Activated CD4-positive, alpha-beta T cell treated with anti-CD3 and anti-CD28 coated beads, Interleukin-2, amount 10 ng/mL, durations not matched to agents 24 days and 14 days (primary cell): Measurements from ENCODE around the gene DHX35. TPM values are rescaled to one million over a fixed set of nuclear protein-coding genes. Genes with fewer than 3 reads are reported as not detected.

Source experiments
- DNase-seq: peaks from one replicate; pipeline ENCODE4 v3.0.0; 2022
- H3K27ac Mint-ChIP-seq: one replicate; pipeline ENCODE4 v1.8.0; 2022; ENCODE audit warnings: mild to moderate bottlenecking, mixed read lengths
- H3K27me3 Mint-ChIP-seq: one replicate; pipeline ENCODE4 v1.8.0; 2022; ENCODE audit warnings: mixed read lengths
- H3K36me3 Mint-ChIP-seq: one replicate; pipeline ENCODE4 v1.8.0; 2022; ENCODE audit warnings: low read depth, mild to moderate bottlenecking, mixed read lengths
- H3K4me1 Mint-ChIP-seq: one replicate; pipeline ENCODE4 v1.8.0; 2021; ENCODE audit warnings: mixed read lengths
- H3K4me3 Mint-ChIP-seq: one replicate; pipeline ENCODE4 v1.8.0; 2022; ENCODE audit warnings: mild to moderate bottlenecking, moderate library complexity, mixed read lengths
- H3K9me3 Mint-ChIP-seq: one replicate; pipeline ENCODE4 v1.8.0; 2021; ENCODE audit warnings: mixed read lengths
- intact Hi-C: fragments of 100-400 bp; cut with micrococcal nuclease; formaldehyde crosslinking; loops from one replicate; pipeline ENCODE4 v1.15.1; 2023
- total RNA-seq: library from RNA; stranded (reverse); gene quantifications from 2 replicates; pipeline ENCODE4 v1.2.3, GENCODE V29; 2022

DHX35 gene
- total RNA-seq, 1 donor from 2014 or later, result 18.3 TPM

- DNase-seq, result no peak
- Mint-ChIP-seq H3K4me3 (no peak overlapping the region), H3K36me3 (peaks cover 20% of the 10 kb centered on the region), H3K4me1 (no peaks in the 10 kb centered on the region), H3K27me3 (no peaks in the 10 kb centered on the region), H3K9me3 (no peaks in the 10 kb centered on the region), H3K27ac (no peak overlapping the region)
- intact Hi-C loops, result no loop called here
These were observed 70.9 kb downstream of the DHX35 start for GRCh38 chr20:39032997-39033396.

GRCh38 chr20:39036011-39036410 is 73.9 kb downstream of the DHX35 start:
- H3K9me3 Mint-ChIP-seq, result no peaks in the 10 kb centered on the region
- no peaks in the 10 kb centered on the region for H3K27me3 Mint-ChIP-seq
- no peak for DNase-seq
- H3K27ac Mint-ChIP-seq, result no peak overlapping the region
- peaks cover 19% of the 10 kb centered on the region for H3K36me3 Mint-ChIP-seq
- no peak overlapping the region for H3K4me3 Mint-ChIP-seq
- no peaks in the 10 kb centered on the region for H3K4me1 Mint-ChIP-seq
- intact Hi-C loops, result no loop called here

- intact Hi-C loops, result no loop called here
- no peak for DNase-seq
- Mint-ChIP-seq H3K4me1 (no peaks in the 10 kb centered on the region), H3K27me3 (no peaks in the 10 kb centered on the region), H3K36me3 (peaks cover 15% of the 10 kb centered on the region), H3K27ac (no peak overlapping the region), H3K4me3 (no peak overlapping the region), H3K9me3 (no peaks in the 10 kb centered on the region)
These were observed 74.7 kb downstream of the DHX35 start for GRCh38 chr20:39036851-39037250.

DNA sequence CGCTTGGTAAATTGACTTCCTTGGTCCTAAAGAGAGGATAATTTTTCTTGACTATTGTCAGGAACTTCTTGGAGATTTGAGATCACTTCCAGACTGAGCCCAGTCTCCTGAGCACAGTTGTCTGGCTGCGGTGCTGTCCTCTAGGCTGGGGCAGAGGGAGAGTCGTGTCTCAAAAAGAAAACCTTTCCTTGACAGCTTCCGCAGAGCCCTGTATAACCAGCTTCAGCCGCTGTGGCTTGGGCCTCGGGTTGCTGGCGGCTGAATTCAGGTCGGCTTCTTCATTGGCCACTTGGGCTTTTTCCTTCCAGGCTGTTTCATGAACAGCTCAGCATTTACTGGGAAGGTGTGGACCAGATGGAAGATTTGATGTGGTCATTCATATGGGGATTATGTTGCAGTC is 75.9 kb downstream of the DHX35 start:
- Mint-ChIP-seq H3K4me3 (no peak overlapping the region), H3K4me1 (no peaks in the 10 kb centered on the region), H3K9me3 (no peaks in the 10 kb centered on the region), H3K36me3 (peaks cover 15% of the 10 kb centered on the region), H3K27me3 (no peaks in the 10 kb centered on the region), H3K27ac (no peak overlapping the region)
- DNase-seq, result no peak
- intact Hi-C loops, result no loop called here

DNA sequence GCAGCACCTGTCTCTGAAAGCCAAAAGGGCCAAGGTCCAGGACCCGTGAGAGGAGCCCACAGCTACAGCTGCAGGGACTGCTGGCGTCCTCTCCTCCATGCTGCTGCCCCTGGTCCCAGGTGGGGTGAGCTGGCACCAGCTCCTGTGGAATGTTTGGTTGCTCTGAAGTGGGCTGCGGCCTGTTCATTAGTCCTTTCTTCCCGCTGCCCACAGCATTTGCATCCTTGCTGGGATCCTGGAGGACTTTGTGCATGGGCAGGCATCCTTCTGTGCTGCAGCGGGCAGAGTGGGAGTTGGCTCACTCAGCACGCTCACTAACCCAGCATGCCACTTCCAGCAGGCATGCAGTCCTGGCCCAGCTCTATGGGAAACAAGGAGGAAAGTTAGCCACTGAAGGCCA is 76.4 kb downstream of the DHX35 start:
- no peaks in the 10 kb centered on the region for H3K9me3 Mint-ChIP-seq
- no peak for DNase-seq
- H3K36me3 Mint-ChIP-seq, result peaks cover 17% of the 10 kb centered on the region
- no peaks in the 10 kb centered on the region for H3K27me3 Mint-ChIP-seq
- no peaks in the 10 kb centered on the region for H3K4me1 Mint-ChIP-seq
- H3K27ac Mint-ChIP-seq, result no peak overlapping the region
- no peak overlapping the region for H3K4me3 Mint-ChIP-seq
- intact Hi-C loops, result no loop called here

GRCh38 chr20:39039261-39039660 is 77.1 kb downstream of the DHX35 start:
- DNase-seq, result no peak
- Mint-ChIP-seq H3K27ac (no peak overlapping the region), H3K4me3 (no peak overlapping the region), H3K9me3 (no peaks in the 10 kb centered on the region), H3K36me3 (peaks cover 17% of the 10 kb centered on the region), H3K4me1 (no peaks in the 10 kb centered on the region), H3K27me3 (no peaks in the 10 kb centered on the region)
- intact Hi-C loops, result no loop called here

- intact Hi-C loops, result no loop called here
- H3K27ac Mint-ChIP-seq, result peak overlapping the region; percentile 34
- no peaks in the 10 kb centered on the region for H3K4me1 Mint-ChIP-seq
- no peaks in the 10 kb centered on the region for H3K27me3 Mint-ChIP-seq
- peaks cover 19% of the 10 kb centered on the region for H3K36me3 Mint-ChIP-seq
- H3K4me3 Mint-ChIP-seq, result no peak overlapping the region
- H3K9me3 Mint-ChIP-seq, result no peaks in the 10 kb centered on the region
- DNase-seq, result no peak
These were observed 78.0 kb downstream of the DHX35 start for GRCh38 chr20:39040116-39040515.

DNA sequence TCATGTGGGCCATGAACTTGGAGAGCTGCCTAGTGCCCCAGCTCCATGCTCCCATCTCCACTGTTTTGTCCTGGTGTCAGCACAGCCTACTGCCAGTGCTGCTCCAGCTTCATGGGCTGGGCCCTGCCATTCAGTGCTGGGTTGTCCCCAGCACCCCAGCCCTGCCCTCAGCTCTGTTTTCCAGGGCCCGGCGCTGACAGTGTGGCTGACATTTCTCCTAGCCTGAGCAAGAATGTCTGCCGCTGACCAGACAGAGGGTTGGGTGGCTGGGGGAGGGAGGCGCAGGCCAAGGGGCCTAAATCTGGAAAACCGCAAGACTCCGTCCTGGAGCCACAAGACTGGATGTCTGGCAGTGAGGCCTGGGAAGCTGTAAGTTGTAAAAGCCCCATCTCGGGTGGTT is 78.9 kb downstream of the DHX35 start:
- Mint-ChIP-seq H3K4me3 (no peak overlapping the region), H3K27ac (no peak overlapping the region), H3K9me3 (no peaks in the 10 kb centered on the region), H3K36me3 (peaks cover 16% of the 10 kb centered on the region), H3K27me3 (no peaks in the 10 kb centered on the region), H3K4me1 (no peaks in the 10 kb centered on the region)
- intact Hi-C loops, result no loop called here
- no peak for DNase-seq

GRCh38 chr20:39042279-39043150 is 80.4 kb downstream of the DHX35 start:
- H3K36me3 Mint-ChIP-seq, result peaks cover 15% of the 10 kb centered on the region
- no peaks in the 10 kb centered on the region for H3K4me1 Mint-ChIP-seq
- no peak for DNase-seq
- H3K9me3 Mint-ChIP-seq, result no peaks in the 10 kb centered on the region
- peak overlapping the region; percentile 23 for H3K27ac Mint-ChIP-seq
- intact Hi-C loops, result no loop called here
- H3K27me3 Mint-ChIP-seq, result no peaks in the 10 kb centered on the region
- no peak overlapping the region for H3K4me3 Mint-ChIP-seq

DNA sequence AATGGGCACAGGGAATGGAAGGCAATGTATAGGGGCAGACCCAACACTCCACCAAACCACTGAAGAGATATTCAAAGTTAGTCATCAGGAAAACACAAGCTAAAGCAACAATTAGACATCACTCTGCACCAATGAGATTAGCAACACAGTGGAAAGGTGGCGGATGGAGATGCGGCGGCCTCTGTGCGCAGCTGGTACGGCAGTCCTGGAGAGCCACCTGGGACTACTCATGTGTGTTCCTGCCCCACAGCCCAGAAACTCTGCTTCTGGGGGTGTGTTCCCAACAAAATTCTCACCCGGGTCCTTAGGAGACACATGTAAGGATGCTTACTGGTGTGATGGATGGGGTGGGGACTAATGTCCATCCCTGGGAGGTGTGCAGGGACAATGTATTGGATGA is 82.4 kb downstream of the DHX35 start:
- intact Hi-C loops, result no loop called here
- no peaks in the 10 kb centered on the region for H3K27me3 Mint-ChIP-seq
- H3K27ac Mint-ChIP-seq, result no peak overlapping the region
- DNase-seq, result no peak
- no peak overlapping the region for H3K4me3 Mint-ChIP-seq
- H3K36me3 Mint-ChIP-seq, result peaks cover 6% of the 10 kb centered on the region
- peaks cover under 1% of the 10 kb centered on the region for H3K4me1 Mint-ChIP-seq
- H3K9me3 Mint-ChIP-seq, result no peaks in the 10 kb centered on the region

GRCh38 chr20:39045676-39046075 is 83.5 kb downstream of the DHX35 start:
- Mint-ChIP-seq H3K9me3 (no peaks in the 10 kb centered on the region), H3K27me3 (no peaks in the 10 kb centered on the region), H3K4me1 (peaks cover 4% of the 10 kb centered on the region), H3K4me3 (no peak overlapping the region), H3K36me3 (peaks cover 6% of the 10 kb centered on the region), H3K27ac (no peak overlapping the region)
- intact Hi-C loops, result no loop called here
- DNase-seq, result no peak

- Mint-ChIP-seq H3K9me3 (no peaks in the 10 kb centered on the region), H3K4me1 (peaks cover 4% of the 10 kb centered on the region), H3K36me3 (peaks cover 6% of the 10 kb centered on the region), H3K4me3 (no peak overlapping the region), H3K27ac (no peak overlapping the region), H3K27me3 (peaks cover 4% of the 10 kb centered on the region)
- intact Hi-C loops, result no loop called here
- DNase-seq, result no peak
These were observed 85.4 kb downstream of the DHX35 start for GRCh38 chr20:39047417-39047985.

DNA sequence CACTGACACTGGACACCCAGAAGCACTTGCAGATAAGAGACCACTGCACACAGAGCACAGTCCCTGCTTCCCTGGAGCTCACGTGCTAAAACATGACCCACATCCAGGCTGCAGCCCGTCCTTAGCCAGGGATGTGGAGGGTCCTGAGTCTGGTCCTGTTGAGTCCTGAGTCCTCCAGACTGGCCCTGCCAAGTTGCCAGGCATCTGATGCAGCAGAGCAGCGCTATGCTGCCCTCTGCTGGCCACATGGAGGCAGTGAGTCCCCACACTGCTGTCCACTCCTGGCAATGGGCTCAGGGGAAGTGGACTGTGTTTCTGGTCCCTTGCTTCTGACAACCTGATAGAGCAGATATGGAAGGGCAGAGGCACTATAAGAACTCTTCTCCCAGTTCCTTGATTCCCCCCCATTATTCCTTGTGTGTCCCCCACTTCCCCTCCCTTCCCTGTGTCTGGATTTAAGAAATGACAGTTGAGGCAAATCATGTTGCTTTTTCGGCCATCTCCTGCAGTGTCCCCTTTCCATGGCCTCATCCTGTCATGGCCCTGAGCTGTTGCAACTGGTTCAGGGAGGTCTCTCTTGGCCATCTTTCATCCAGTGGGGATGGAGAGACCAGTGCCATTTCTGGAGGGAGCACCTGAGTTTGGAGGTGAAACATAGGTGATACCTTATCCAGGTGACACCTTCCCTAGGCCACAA is 86.0 kb downstream of the DHX35 start:
- Mint-ChIP-seq H3K27ac (no peak overlapping the region), H3K36me3 (peaks cover 6% of the 10 kb centered on the region), H3K4me1 (peaks cover 4% of the 10 kb centered on the region), H3K9me3 (no peaks in the 10 kb centered on the region), H3K4me3 (no peak overlapping the region), H3K27me3 (peaks cover 8% of the 10 kb centered on the region)
- intact Hi-C loops, result loop anchor here (1.0 kb wide), 3 partner anchors 86 to 402 kb away; partner anchors contain the start of genes DHX35 and FAM83D
- peak; percentile 93 for DNase-seq

DNA sequence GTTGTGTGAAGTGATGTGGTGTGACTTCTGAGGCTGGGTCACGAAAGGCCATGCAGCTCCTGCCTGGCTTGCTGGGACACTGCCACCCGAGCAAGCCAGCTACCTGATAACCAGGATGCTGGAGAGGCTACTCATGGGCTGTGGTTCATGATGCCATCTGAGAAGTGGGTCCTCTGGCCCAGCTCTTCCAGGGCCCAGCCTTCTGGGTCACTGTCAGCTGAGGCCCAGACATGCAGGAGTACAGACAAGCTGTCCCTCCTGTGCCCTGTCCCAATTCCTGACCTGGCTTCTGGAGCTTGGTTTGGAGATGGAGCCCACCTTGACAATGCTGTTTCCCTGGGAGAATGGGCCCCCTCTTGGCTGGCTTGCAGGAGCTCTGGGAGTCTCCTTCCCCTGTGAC is 87.0 kb downstream of the DHX35 start:
- no peak overlapping the region for H3K4me3 Mint-ChIP-seq
- no peak overlapping the region for H3K27ac Mint-ChIP-seq
- H3K36me3 Mint-ChIP-seq, result peaks cover 2% of the 10 kb centered on the region
- DNase-seq, result peak; percentile 61
- H3K9me3 Mint-ChIP-seq, result no peaks in the 10 kb centered on the region
- peaks cover 4% of the 10 kb centered on the region for H3K4me1 Mint-ChIP-seq
- intact Hi-C loops, result no loop called here
- H3K27me3 Mint-ChIP-seq, result peaks cover 9% of the 10 kb centered on the region
